ENCODE measurements around the gene FSTL5.

- TF ChIP-seq WHSC1 (IDR thresholded peaks at IDR 0.05; ENCODE audit: low read length) (no peak), SP2 (IDR thresholded peaks at IDR 0.05; ENCODE audit: extremely low read depth, low read depth, low read length, poor library complexity, severe bottlenecking) (no peak), RNF2 (IDR thresholded peaks at IDR 0.05) (no peak), GABPA (tag; conservative IDR thresholded peaks at IDR 0.05; ENCODE audit: low read depth) (no peak), LARP7 (IDR thresholded peaks at IDR 0.05) (no peak), ZBTB11 (CRISPR knock-in tag; IDR thresholded peaks at IDR 0.05) (no peak)
Observed at GRCh38 chr4:161650812-161651211, 513.0 kb downstream of the FSTL5 start.
